Measurements from ENCODE around the gene RGS7.
"Not testable (repeated sequence)": the region's sequence is repeated elsewhere in the genome, so short reads cannot be mapped to it uniquely, and the experiment has no call there.

Gene RGS7

DNA sequence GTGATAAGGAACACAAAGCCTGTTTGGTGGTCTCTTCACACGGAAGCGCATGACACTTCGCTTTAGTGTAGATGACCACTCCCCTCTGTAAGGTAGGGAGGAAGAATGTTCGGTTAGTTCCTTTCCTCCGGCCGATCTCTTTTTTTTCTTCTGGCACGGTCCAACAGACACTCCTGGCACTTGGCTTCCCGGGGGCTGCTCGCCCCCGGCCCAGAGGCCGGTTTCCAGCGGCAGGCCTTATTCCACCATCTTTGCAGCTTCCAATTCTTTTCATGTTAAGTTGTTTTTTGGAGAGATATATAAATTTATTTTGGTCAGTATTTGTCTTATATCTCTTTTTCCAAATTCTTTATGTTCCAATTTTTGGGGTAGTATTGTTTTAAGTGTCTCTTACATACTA lies 593.2 kb downstream of the RGS7 start:
- no peak for DNase-seq
- TF ChIP-seq, protein P1, sequence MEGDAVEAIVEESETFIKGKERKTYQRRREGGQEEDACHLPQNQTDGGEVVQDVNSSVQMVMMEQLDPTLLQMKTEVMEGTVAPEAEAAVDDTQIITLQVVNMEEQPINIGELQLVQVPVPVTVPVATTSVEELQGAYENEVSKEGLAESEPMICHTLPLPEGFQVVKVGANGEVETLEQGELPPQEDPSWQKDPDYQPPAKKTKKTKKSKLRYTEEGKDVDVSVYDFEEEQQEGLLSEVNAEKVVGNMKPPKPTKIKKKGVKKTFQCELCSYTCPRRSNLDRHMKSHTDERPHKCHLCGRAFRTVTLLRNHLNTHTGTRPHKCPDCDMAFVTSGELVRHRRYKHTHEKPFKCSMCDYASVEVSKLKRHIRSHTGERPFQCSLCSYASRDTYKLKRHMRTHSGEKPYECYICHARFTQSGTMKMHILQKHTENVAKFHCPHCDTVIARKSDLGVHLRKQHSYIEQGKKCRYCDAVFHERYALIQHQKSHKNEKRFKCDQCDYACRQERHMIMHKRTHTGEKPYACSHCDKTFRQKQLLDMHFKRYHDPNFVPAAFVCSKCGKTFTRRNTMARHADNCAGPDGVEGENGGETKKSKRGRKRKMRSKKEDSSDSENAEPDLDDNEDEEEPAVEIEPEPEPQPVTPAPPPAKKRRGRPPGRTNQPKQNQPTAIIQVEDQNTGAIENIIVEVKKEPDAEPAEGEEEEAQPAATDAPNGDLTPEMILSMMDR (IDR thresholded peaks at IDR 0.05; ENCODE audit: low read depth, low read length), result no peak
- Histone ChIP-seq H3K9me3 (ENCODE audit: severe bottlenecking) (no peaks in the 10 kb centered on the region), H3K4me3 (ENCODE audit: low read depth, low read length) (no peak overlapping the region), H3K27me3 (ENCODE audit: insufficient read depth, low read depth, severe bottlenecking) (no peaks in the 10 kb centered on the region), H3K27ac (no peak overlapping the region), H3K36me3 (no peaks in the 10 kb centered on the region)

DNA sequence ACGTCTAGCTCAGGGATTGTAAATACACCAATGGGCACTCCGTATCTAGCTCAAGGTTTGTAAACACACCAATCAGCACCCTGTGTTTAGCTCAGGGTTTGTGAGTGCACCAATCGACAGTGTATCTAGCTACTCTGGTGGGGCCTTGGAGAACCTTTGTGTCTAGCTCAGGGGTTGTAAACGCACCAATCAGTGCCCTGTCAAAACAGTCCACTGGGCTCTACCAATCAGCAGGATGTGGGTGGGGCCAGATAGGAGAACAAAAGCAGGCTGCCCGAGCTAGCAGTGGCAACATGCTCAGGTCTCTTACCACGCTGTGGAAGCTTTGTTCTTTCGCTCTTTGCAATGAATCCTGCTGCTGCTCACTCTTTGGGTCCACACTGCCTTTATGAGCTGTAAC lies 593.9 kb downstream of the RGS7 start:
- not testable (repeated sequence) for DNase-seq

DNA sequence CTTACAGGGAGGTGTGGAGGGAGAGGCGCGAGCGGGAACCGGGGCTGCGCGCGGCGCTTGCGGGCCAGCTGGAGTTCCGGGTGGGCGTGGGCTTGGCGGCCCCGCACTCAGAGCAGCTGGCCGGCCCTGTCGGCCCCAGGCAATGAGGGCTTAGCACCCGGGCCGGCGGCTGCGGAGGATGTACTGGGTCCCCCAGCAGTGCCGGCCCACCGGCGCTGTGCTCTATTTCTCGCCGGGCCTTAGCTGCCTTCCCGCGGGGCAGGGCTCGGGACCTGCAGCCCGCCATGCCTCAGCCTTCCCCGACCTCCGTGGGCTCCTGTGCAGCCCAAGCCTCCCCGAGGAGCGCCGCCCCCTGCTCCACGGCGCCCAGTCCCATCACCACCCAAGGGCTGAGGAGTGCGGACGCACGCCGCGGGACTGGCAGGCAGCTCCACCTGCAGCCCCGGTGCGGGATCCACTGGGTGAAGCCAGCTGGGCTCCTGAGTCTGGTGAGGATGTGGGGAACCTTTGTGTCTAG lies 594.5 kb downstream of the RGS7 start:
- not testable (repeated sequence) for DNase-seq; H3K27me3 ChIP-seq (ENCODE audit: insufficient read depth, low read depth, severe bottlenecking); H3K36me3 ChIP-seq; H3K9me3 ChIP-seq (ENCODE audit: severe bottlenecking); H3K4me3 ChIP-seq (ENCODE audit: low read depth, low read length); H3K27ac ChIP-seq

More for the DNA sequence above, 593.9 kb downstream of the RGS7 start:
- H3K9me3 ChIP-seq (ENCODE audit: severe bottlenecking); H3K4me3 ChIP-seq (ENCODE audit: low read depth, low read length); H3K27ac ChIP-seq; H3K36me3 ChIP-seq; H3K27me3 ChIP-seq (ENCODE audit: insufficient read depth, low read depth, severe bottlenecking): not testable (repeated sequence)

DNA sequence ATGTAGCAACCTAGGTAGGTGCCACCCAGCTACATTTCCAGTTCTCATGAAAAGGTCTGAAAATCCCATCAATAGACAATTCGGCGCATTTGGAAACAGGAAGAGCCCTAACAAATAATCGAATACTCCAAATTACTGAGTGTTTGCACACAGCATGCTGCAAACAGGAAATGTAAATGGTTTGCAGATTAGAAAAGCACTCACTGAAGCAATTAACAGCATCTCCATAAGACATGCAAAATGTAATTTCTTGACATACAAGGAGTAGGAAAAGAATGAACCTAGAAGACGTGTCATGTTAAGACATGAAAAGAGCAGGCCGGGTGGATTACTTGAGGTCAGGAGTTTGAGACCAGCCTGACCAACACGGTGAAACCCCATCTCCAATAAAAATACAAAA lies 598.2 kb downstream of the RGS7 start:
- not testable (repeated sequence) for H3K4me3 ChIP-seq (ENCODE audit: low read depth, low read length); H3K27ac ChIP-seq; H3K36me3 ChIP-seq; DNase-seq; H3K9me3 ChIP-seq (ENCODE audit: severe bottlenecking); H3K27me3 ChIP-seq (ENCODE audit: insufficient read depth, low read depth, severe bottlenecking)

- Histone ChIP-seq H3K36me3 (no peaks in the 10 kb centered on the region), H3K9me3 (ENCODE audit: severe bottlenecking) (no peaks in the 10 kb centered on the region), H3K27ac (no peak overlapping the region), H3K27me3 (ENCODE audit: insufficient read depth, low read depth, severe bottlenecking) (no peaks in the 10 kb centered on the region), H3K4me3 (ENCODE audit: low read depth, low read length) (no peak overlapping the region)
- no peak for DNase-seq
- TF ChIP-seq, protein P1 (IDR thresholded peaks at IDR 0.05; ENCODE audit: low read depth, low read length), result no peak
Measured at GRCh38 chr1:240758296-240758695, 598.7 kb downstream of the RGS7 start.

- H3K9me3 ChIP-seq (ENCODE audit: severe bottlenecking), result no peaks in the 10 kb centered on the region
- no peak overlapping the region for H3K4me3 ChIP-seq (ENCODE audit: low read depth, low read length)
- TF ChIP-seq, protein P1 (IDR thresholded peaks at IDR 0.05; ENCODE audit: low read depth, low read length), result no peak
- no peaks in the 10 kb centered on the region for H3K27me3 ChIP-seq (ENCODE audit: insufficient read depth, low read depth, severe bottlenecking)
- H3K27ac ChIP-seq, result no peak overlapping the region
- no peaks in the 10 kb centered on the region for H3K36me3 ChIP-seq
- no peak for DNase-seq
Measured at GRCh38 chr1:240747907-240748306, 609.1 kb downstream of the RGS7 start.

DNA sequence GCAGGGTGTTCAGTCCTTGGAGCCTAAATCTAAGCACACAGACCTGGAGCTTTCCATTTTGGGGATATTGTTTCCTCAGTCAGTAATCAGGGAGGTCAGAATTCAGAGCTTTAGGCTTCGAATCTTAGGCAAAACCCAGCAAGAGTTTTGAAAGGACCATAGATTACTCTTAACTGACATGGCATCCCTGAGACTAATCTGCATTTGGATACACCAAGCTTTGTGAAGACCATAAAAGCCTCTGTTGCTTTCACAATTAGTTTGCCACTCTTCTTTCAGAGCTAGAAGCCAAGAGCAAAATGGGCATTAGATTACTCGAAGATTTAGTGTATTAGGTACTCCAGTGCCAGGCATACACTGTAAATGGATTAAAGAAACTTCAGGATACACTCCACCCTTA lies 613.3 kb downstream of the RGS7 start:
- H3K4me3 ChIP-seq (ENCODE audit: low read depth, low read length), result no peak overlapping the region
- no peak for DNase-seq
- TF ChIP-seq, protein P1 (IDR thresholded peaks at IDR 0.05; ENCODE audit: low read depth, low read length), result no peak
- H3K36me3 ChIP-seq, result no peaks in the 10 kb centered on the region
- H3K9me3 ChIP-seq (ENCODE audit: severe bottlenecking), result no peaks in the 10 kb centered on the region
- no peak overlapping the region for H3K27ac ChIP-seq
- no peaks in the 10 kb centered on the region for H3K27me3 ChIP-seq (ENCODE audit: insufficient read depth, low read depth, severe bottlenecking)

Data from WERI-Rb-1 (cell line).